ENCODE results near the gene ATG7.

DNA sequence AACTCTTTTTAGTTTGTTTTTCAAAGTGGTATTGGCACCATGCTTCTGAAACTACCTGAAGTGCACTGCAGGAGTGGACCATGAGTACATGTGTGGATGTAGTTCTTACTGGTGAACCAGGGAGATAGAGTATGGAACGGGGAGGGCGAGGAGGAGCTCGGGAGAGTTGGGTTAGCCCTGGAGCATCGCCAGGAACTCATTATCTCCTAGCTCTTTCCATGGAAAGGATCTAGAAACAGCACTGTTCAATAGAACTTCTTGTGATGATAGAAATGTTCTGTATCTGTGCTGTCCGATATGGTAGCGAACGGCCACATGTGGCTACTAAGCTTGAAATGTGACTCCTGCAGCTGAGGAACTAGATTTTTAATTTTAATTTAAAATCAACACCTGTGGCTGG is 324.2 kb downstream of the ATG7 start:
- TF ChIP-seq YY1 (IDR thresholded peaks at IDR 0.05; ENCODE audit: insufficient read depth, insufficient read length) (no peak), SUZ12 (IDR thresholded peaks at IDR 0.05; ENCODE audit: extremely low read depth, insufficient read depth, insufficient read length) (no peak)
